ENCODE data around the gene TFDP2.
"Not testable (repeated sequence)": the region's sequence is repeated elsewhere in the genome, so short reads cannot be mapped to it uniquely, and the experiment has no call there.

Gene TFDP2, protein sequence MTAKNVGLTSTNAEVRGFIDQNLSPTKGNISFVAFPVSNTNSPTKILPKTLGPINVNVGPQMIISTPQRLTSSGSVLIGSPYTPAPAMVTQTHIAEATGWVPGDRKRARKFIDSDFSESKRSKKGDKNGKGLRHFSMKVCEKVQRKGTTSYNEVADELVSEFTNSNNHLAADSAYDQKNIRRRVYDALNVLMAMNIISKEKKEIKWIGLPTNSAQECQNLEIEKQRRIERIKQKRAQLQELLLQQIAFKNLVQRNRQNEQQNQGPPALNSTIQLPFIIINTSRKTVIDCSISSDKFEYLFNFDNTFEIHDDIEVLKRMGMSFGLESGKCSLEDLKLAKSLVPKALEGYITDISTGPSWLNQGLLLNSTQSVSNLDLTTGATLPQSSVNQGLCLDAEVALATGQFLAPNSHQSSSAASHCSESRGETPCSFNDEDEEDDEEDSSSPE

DNA sequence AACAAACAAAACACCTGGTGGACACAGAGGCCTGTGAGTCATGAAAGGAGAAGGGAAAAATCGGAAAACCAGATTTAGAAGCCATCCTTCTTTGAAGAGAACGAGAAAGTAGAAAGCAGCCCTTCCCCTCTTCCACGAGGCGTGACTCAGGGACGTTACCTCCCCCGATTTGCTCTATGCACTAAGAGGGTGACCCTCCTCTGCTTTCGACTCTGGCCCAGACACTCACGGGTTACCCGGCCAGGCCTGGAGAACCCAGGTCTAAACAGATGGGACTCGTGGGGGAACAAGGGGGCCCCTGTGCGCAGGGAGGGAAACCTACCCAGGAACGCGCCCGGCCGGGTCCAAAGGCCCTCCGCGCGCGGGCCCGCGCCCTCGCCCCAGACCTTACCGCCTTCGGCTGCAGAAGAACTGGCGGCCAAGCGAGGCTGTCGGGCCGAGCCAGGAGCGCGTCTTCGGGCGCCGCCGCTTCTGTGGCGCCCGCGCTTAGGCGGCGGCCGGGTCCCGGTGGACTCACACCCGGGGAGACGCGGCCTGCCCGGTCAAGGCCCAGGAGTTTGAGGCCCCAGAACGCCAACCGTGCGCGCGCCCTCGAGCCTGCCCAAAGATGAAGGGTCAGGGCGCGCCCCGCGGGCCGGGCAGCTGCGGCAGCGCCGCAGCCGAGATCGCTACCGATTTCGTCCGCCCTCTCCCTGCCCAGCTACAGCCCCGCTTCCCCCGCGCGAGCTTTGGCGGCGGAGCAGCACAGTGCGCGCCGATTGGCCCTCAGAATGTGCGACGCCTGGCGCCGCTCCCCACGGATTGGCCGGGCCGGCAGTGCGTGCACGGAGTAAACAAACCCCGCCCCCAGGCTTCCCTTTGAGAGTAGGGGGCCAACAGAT is at the start of gene TFDP2:
Gene TFDP2, minus strand, starts transcription at position 753 of the 881 bp plus-strand sequence. CDS start 47,795 bp downstream, outside the sequence.
- peak; percentile 97 for DNase-seq (ENCODE audit: low spot score)

DNA sequence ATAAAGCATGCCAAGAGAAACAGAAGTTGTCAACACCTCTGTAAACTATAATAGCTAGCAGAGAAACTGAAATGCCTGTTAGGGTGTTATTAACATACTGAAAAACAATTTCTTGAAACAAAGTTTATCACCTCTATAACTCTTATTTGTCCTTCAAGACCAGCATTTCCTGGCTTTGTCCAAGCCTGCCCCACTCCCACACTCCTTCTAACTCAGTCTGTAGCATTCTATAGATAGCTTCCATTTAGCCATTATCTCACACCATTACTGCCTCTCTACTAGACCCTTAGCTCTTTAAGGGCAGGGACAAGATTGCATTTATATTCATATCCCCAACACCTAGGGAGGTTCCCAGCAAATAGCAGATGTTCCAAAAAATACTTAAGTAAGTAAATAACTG is 39.5 kb upstream of the TFDP2 start:
- no peak for DNase-seq (ENCODE audit: low spot score)

DNA sequence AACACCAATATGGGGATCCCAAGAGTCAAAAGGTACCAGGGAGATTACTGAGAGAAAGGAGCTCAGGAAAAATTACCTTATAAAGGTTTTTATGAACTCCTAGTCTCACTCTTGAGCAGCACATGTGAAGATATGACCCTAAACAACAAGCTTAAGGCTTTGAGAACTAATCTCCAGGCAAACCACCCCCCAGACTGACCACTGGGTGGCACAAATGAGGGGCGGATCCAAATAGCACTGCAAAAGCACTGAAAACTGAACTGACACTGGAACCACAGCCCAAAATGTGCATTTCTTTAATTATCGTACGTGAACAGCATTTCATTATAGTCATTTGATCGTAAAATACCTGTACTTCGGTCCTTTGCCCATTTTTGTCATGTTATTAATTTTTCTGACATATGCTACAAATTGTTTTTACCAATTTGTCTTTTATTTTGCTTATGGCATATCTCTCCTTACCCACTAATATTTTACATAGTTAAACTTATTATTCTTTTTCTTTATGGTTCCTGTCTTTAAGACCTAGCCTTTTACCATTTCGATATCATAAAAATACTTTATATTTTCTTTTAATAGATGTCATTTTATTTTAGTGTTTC is 31.5 kb upstream of the TFDP2 start:
- DNase-seq (ENCODE audit: low spot score) = peak; percentile 58

DNA sequence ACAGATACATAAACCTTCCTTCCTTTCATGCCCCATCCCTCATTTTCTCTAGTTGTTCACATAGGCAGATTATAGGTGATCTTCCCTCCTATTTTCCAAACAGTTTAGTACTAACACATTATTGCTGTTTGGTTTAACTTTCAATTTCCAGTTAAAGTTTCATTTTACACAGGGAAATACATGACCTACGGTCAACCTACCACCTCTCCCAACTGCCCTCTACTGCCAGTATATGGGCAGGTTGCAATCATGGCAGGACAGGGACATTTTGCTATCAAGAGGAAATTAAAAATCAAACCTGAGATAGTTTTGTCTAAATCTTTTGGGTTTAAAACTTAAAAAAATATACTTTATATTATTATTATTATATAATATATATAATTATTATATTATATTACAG is 26.1 kb upstream of the TFDP2 start:
- no peak for DNase-seq (ENCODE audit: low spot score)

DNA sequence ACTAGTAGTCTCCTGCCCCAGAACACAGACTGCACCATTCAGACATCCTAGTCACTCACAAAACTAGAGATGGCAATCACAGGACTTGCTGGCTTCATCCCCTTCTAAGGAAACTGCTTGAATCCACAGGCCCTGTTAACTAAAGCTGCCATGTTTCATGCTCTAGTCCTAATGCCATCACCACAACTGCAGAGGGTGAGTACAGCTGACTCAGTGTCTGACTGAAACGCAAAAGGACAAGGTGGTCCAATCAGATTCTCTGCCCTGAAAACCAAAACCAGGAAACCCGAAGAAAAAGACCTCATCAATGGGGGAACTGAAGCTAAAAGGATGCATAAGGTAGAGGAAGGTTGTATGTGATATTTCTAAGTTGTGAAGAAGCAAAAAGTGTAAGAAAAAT is 25.2 kb upstream of the TFDP2 start:
- no peak for DNase-seq (ENCODE audit: low spot score)

DNA sequence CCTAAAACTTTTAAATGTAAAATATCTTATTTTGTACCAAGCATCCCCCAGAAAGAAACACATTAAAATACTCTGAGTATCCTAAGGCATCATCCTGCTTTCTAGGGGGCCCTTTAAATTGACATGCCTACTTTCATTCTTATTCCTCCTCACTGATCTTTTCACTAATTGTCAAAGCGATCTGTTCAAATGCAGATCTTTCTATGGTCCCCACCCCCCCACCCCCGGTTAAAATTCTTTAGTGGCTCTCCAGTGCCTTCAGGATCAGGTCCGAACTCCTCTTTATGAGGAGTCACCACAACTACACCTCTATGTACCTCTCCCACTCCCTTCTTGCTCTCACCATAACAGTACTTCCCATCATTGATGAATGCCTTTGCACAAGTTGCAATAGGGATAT is 19.2 kb upstream of the TFDP2 start:
- DNase-seq (ENCODE audit: low spot score) = no peak

DNA sequence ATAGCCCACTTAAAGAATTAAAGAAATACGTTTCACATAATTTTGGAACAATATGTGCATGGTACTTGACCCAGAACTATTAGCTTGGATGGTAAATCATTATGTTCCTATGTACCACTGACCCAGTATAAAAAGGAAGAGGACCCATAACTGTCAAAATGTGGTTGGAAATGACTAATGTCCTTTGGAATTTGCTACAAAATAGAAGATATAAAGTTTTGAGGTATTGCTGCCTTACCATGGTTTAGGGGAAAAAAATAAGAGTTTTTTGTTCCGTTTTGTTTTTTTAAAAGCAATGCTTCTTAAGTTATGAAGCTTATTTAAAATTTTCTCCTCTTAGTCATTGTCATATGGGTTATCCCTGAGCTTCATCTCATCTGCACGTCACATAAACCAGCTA is 15.8 kb upstream of the TFDP2 start:
- DNase-seq (ENCODE audit: low spot score) = no peak

DNA sequence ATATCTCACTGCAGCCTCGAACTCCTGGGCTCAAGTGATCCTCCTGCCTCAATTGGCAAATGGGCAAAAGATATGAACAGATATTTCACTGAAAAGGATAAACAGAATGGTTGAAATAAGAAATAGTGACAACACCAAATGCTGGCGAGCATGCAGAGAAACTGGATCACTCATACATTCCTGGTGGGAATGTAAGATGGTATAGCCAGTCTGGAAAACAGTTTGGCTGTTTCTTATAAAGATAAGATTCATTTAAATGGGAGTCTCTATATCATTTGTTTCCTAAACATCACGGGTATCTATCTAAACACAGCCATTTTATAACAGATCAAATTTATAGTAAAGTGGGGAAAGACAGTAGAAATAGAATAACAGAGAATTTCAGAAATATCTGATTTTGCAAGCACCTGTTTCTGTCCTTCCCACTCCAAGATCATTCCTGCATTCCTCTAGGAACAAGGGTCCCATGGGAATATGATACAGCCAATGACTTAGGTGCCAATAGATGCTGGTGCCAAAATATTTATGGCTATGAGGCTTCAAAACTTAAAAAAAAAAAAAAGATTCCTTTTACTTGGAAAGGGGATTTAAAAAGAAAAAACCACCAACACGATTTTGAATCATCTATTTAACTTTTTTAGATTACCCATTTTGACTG is 9.9 kb upstream of the TFDP2 start:
- DNase-seq (ENCODE audit: low spot score) = no peak

DNA sequence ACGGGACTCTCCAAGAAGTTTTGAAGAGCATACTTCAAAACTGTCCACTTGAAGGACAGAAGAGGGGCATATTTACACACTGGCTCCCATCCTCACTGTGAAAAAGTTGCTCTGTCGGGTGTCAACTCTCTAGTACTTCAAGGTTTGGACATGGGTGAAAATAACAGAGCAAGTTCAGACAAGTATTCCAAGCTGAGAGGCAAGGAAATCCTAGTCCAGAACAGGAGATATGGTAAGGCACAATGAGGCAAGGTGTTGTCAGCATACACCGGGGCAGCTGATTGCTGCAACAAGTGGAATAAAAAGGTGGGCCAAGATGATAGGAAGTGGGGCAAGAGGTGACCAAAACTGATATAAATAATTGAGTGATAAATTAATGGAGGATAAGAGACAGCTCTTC is 4.8 kb upstream of the TFDP2 start:
- no peak for DNase-seq (ENCODE audit: low spot score)

DNA sequence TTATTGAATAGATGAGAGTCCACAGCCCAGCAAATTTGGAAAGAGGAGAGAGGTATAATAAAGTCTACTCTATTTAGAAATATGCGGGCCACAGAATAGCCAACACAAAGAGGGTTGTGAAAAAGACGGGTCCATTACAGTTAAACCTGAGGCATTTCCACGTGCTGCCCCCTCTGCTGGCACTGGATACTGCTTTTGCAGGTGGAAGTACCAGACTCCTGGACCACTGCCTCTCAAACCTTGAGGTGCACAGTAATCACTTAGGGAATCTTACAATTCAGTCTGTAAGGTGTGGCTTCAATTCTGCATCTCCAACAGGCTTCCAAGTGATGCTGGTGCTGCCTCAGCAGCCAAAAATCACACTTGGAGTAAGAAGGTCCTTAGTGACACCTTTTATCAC is 3.0 kb upstream of the TFDP2 start:
- DNase-seq (ENCODE audit: low spot score) = no peak

DNA sequence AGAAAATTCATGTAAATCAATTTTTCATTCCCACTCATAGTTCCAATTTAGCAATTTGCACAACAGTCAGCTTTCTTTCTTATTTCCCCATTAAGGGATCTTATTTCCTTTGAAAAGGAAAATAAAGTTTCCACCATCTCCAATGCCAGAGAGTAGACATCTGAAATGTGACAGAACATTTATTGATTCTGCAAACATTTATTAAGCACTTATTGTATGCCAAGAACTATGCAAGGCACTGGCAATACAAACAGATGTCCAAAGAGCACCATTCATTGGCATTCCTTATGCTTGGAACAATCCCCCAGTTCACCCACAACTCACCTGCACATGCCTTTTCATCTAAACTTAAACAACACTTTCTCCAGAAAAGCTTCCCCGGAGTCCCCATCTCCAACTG is 2.5 kb upstream of the TFDP2 start:
- no peak for DNase-seq (ENCODE audit: low spot score)

DNA sequence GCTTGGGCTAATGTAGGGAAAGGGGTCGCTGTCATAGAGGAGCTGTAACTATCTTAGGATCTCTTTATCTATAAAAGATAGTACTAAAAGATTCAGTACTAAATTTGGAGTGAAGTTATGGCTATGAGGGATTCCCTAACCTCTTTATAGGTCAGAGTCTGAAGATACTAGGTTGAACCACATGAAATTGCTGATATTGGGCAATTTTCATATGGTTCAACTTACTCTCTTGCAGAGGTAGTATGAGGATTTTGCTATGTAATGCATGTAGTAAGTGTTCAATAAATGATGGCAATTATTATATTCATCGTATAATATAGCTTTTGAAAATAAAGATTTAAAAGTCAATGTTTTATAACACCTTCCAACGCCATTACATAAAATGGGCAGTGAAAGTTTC is 1.9 kb upstream of the TFDP2 start:
- DNase-seq (ENCODE audit: low spot score) = no peak

DNA sequence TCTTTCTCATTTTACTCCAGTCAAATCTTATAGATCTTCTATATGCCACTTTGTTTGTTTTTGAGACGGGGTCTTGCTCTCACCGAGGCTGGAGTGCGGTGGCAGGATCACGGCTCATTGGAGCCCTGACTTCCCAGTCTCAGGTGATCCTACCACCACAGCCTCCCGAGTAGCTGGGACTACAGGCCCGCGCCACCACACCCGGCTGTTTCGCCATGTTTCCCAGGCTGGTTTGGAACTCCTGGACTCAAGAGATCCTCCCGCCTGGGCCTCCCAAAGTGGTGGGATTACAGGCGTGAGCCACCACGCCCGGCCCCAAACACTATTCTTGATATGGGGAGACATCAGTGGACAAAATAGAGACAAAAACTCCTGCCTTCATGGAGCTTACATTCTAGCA is 927 bp upstream of the TFDP2 start:
- no peak for DNase-seq (ENCODE audit: low spot score)

DNA sequence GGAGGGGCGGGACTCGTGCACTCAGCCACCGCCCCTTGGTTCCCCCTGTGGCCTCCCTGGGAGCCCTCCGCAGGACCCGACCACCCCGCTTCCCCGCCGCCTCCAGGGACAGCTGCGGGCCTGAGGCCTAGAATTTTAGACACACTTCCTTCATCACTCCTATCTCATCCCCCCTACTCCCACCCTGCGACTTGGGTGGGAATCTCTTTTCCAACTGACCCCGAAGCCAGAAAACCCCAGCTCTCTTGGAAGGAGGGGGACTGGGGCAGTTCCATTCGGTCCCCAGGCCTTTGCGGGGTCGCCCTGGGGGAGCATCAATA is 289 bp upstream of the TFDP2 start:
- DNase-seq (ENCODE audit: low spot score) = no peak

DNA sequence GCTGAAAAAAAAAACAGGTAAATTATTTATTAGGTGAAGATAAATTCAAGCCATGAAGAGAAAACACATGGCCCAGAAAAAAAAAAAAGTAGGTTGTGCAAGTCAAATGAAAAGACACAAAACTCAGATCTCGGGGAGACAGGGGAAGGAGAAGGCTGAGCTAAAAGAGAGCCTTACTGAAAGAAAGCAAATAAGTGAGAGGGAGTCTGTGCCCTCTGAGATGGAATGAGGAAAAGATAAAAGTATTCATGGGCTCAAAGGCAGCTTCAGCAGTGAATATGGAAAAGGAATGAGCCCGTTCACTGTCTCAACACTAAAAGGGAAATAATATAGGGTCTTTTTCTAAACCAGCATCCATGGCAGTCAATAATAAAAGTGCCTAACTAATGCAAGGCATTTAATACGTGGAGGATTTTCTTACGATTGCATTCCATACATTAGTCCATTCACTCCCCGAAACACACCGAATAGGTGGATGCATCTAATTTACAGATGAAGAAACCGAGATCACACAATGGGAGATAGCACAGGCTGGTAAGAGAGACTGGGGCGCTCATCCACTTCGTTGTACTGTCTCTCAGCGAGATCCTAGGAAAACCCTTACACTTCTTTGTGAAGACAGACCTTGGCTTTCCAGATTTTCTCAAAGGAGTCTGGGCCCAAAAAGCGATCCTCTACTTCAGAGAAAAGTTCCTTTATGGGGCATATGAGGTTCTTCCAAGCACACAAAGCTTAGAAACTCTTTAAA is 1.1 kb downstream of the TFDP2 start:
- DNase-seq (ENCODE audit: low spot score) = peak; percentile 18

DNA sequence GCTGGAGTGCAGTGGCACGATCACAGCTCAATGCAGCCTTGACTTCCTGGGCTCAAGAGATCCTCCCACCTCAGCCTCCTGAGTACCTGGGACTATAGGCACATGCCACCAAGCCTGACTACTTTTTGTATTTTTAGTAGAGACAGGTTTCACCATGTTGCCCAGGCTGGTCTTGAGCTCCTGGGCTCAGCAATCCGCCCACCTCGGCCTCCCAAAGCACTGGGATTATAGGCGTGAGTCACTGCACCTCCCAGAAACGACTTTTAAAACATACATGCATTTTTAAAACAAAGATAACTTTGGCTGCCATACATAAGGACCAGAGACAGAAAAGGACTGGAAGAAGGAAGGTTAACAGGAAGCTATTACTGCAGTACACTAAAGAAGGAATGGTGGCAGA is 4.8 kb downstream of the TFDP2 start:
- DNase-seq (ENCODE audit: low spot score) = not testable (repeated sequence)

DNA sequence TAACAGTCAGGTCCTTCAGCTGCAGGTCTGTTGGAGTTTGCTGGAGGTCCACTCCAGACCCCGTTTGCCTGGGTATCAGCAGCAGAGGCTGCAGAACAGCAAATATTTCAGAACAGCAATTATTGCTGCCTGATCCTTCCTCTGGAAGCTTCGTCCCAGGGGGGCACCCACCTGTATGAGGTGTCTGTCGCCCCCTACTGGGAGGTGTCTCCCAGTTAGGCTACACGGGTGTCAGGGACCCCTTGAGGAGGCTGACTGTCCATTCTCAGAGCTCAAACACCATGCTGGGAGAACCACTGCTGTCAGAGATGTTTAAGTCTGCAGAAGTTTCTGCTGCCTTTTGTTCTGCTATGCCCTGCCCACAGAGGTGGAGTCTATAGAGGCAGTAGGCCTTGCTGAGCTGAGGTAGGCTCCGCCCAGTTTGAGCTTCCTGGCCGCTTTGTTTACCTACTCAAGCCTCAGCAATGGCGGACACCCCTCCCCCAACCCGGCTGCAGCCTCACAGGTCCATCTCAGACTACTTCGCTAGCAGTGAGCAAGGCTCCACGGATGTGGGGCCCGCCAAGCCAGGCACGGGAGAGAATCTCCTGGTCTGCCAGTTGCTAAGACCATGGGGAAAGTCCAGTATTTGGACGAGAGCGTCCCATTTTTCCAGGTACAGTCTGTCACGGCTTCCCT is 8.6 kb downstream of the TFDP2 start:
- not testable (repeated sequence) for DNase-seq (ENCODE audit: low spot score)

DNA sequence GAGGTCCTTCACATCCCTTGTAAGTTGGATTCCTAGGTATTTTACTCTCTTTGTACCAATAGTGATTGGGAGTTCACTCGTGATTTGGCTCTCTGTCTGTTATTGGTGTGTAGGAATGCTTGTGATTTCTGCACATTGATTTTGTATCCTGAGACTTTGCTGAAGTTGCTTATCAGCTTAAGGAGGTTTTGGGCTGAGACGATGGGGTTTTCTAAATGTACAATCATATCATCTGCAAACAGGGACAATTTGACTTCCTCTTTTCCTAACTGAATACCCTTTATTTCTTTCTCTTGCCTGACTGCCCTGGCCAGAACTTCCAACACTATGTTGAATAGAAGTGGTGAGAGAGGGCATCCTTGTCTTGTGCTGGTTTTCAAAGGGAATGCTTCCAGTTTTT is 12.3 kb downstream of the TFDP2 start:
- DNase-seq (ENCODE audit: low spot score) = not testable (repeated sequence)

DNA sequence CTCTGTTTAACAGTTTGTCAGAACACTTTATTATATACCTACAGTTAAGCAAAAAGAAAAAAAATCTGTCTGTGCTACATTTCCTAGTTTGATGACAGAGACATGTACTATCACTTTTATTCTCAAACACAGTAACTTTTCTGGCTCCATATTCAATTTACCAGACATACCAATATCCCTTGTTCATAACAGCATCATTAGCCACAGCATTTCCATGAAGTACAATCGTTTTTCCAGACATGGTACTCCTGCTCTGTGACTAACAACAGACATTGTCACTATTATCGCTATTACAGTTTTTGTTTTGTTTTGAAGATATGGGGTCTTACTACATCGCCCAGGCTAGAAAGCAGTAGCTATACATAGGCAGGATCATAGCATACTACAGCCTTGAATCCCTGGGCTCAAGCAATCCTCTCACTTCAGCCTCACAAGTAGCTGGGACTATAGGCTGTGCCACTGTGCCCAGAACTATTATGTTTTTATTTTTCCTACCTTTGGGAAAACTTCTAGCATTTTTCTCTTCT is 14.5 kb downstream of the TFDP2 start:
- DNase-seq (ENCODE audit: low spot score) = no peak

DNA sequence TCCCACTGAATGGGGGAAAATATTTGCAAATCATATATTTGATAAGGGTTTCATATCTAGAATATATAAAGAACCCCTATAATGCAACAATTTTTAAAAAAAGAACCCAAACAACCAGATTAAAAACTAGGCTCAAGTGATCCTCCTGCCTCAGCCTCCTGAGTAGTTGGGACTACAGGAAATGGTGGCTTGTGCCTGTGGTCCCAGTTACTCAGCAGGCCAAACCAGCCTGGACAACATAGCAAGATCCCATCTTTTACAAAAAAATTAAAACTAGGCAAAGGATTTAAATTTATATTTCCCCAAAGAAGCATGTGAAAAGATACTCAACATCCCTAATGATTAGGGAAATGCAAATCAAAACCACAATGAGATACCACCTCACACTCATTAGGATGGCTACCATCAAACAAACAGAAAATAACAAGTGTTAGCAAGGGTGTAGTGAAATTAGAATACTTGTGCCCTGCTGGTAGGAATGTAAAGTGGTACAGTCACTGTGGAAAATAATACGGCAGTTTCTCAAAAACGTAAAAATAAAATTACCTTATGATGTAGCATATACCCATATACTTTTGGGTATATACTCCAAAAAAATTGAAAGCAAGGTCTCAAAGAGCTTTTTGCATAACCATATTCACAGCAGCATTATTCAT is 19.7 kb downstream of the TFDP2 start:
- DNase-seq (ENCODE audit: low spot score) = no peak
